ENCODE data around the gene SGMS1.

SGMS1 gene

DNA sequence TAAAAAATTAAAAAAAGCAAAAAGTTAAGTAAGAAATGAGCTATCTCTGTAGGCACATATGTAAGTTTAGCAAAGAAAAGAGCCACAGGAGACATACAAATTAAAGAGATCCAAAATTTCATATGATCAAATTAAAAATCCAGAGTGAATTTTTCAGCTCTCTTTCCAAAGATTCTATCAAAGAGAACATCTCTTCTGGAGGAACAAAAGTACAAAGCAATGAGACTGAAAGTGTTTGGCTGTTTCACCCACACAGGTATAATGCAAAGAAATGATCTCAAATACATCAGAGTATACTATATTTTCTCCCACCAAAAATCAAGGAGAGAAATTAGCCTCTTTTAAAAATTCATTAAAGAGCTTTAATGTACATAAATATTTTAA lies 297.6 kb downstream of the SGMS1 start:
- no peak for DNase-seq (ENCODE audit: low read depth)
- no peak overlapping the region for H3K4me3 ChIP-seq (replicated peaks; ENCODE audit: low read depth, low read length)
- TF ChIP-seq, protein P1, sequence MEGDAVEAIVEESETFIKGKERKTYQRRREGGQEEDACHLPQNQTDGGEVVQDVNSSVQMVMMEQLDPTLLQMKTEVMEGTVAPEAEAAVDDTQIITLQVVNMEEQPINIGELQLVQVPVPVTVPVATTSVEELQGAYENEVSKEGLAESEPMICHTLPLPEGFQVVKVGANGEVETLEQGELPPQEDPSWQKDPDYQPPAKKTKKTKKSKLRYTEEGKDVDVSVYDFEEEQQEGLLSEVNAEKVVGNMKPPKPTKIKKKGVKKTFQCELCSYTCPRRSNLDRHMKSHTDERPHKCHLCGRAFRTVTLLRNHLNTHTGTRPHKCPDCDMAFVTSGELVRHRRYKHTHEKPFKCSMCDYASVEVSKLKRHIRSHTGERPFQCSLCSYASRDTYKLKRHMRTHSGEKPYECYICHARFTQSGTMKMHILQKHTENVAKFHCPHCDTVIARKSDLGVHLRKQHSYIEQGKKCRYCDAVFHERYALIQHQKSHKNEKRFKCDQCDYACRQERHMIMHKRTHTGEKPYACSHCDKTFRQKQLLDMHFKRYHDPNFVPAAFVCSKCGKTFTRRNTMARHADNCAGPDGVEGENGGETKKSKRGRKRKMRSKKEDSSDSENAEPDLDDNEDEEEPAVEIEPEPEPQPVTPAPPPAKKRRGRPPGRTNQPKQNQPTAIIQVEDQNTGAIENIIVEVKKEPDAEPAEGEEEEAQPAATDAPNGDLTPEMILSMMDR (IDR thresholded peaks at IDR 0.05; ENCODE audit: low read length, missing control alignments), result no peak

DNA sequence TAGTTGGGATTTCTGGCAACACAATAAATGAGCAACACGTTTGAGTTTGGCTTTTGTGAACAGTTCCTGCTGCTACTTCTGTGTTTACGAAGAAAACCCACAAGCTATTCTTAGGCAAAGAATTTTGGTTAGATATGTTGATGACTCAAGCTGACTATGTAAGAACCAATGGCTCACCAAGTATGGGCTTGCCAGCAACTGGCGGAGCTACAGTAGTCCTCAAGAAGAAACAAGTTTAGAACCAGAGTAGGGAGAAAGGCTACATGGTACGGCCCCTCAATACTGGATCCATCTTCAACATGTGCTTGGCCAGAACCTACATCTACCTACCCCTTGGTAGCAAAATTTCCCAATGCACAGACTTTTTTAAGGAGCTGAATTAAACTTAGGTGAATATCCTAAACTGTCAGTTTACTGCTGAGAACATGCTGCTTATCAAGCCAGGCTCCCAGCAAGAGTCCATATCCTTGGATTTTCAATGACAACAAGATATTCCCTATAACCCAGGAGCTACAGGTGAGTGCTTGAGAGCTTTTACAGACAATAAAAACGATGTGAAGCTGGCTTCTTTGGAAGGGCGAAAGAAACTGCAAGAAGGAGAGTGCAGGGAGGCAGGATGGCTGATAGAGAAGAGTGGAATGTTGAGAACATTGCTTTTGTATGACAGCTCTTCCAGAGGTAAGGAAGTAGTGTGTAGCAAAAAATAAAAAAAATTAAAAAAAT lies 298.1 kb downstream of the SGMS1 start:
- TF ChIP-seq, protein P1 (IDR thresholded peaks at IDR 0.05; ENCODE audit: low read length, missing control alignments), result no peak
- no peak overlapping the region for H3K4me3 ChIP-seq (replicated peaks; ENCODE audit: low read depth, low read length)
- DNase-seq (ENCODE audit: low read depth), result peak; percentile 96

DNA sequence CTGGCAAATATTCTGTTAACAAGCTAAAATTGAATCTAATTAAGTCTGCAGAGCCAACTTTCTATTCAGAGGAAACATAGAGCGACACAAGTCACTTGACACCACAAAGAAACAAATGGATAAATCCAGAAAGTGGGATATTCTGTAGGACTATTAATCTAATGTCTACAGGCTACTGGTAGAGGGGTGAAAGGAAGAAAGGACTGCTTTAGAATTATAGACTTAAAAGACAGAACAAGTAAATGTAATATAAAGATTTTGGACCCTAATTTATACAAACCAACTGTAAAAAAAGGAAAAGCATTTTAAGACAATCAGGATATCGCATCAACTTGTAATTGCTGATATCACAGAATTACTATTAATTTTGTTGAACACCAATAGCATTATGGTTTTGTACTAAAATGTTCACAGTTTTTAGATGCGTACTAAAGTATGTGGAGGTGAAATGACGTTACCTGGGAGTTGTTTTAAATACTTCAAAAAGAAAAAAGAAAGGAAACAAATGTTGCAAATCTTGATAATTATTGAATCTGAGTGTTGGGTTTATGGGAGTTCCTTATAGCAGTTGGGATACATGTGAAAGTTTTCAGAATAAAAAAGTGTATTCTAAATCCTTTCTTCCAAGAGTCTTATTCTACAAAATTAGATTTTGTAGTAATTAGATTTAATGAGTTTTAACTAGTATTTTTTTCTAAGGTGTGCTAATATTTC lies 298.9 kb downstream of the SGMS1 start:
- no peak for DNase-seq (ENCODE audit: low read depth)
- H3K4me3 ChIP-seq (replicated peaks; ENCODE audit: low read depth, low read length), result no peak overlapping the region
- TF ChIP-seq, protein P1 (IDR thresholded peaks at IDR 0.05; ENCODE audit: low read length, missing control alignments), result no peak

DNA sequence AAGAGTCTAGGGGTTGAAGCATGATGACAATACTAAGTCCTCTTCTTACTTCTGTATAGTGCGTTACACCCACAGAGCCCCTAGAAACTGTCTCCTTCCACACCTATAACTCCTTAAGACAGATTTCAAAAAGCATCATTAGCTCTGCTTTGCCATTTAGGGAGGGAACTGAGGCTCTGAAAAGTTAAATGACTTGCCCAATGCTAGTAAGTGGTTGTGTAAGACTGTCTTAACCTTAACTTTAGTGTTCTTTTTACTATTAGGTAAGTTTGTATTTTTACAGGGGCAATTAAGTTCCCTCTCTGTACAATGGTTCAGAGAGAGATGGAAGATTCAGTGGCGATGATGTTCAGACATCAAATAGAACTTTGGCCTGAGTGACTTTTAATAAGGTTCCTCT lies 299.7 kb downstream of the SGMS1 start:
- DNase-seq (ENCODE audit: low read depth), result no peak
- H3K4me3 ChIP-seq (replicated peaks; ENCODE audit: low read depth, low read length), result no peak overlapping the region
- TF ChIP-seq, protein P1 (IDR thresholded peaks at IDR 0.05; ENCODE audit: low read length, missing control alignments), result no peak

DNA sequence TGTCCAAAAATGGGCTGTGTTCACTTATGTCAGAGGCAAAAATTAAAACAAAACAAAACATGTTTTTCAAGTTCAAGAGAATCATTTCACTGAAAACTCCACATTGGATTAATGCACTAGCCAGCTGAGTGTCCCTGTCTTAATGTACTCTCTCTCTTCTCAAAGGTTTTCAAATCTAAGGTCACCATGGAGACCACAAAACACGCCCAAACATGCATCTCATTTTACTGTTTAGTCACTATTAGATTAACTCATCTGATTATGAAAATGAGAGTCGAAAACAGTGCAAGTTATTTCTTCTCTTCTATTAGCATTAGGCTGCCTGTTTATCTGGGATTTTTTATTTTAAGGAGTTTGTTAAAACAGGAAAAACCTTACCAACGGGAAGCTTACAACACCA lies 301.7 kb downstream of the SGMS1 start:
- H3K4me3 ChIP-seq (replicated peaks; ENCODE audit: low read depth, low read length), result no peak overlapping the region
- TF ChIP-seq, protein P1 (IDR thresholded peaks at IDR 0.05; ENCODE audit: low read length, missing control alignments), result no peak
- peak; percentile 45 for DNase-seq (ENCODE audit: low read depth)

DNA sequence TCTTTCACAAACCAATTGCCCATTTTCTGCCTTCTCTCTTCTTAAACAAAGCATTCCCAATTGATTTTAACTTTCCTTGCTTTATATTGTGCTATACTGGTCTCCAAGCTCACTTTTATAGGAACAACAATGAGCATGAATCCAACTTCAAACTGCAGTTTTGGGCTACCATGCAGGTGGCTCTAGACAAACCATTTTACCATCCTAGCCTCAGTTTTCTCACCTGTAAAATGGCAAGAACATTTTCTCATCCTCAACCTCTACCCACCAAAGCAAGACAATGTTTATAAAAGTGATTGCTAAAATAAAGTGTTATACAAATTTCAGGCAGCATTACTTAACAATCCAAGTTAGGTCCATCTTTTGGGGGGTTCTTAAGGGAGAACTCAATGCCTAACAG lies 305.6 kb downstream of the SGMS1 start:
- no peak overlapping the region for H3K4me3 ChIP-seq (replicated peaks; ENCODE audit: low read depth, low read length)
- TF ChIP-seq, protein P1 (IDR thresholded peaks at IDR 0.05; ENCODE audit: low read length, missing control alignments), result no peak
- DNase-seq (ENCODE audit: low read depth), result no peak

Data from fibroblast of pulmonary artery (primary cell).